ENCODE data around the gene STX2.

The STX2 gene

GRCh38 chr12:130807309-130807708 lies 31.7 kb downstream of the STX2 start:
- TF ChIP-seq LEF1 (IDR thresholded peaks at IDR 0.05; ENCODE audit: borderline replicate concordance) = no peak
- TF ChIP-seq SP1 (IDR thresholded peaks at IDR 0.05) = no peak
- no peak for TF ChIP-seq ELF4 (IDR thresholded peaks at IDR 0.05)
- no peak for TF ChIP-seq FOXA1 (IDR thresholded peaks at IDR 0.05)
- TF ChIP-seq BHLHE40 (IDR thresholded peaks at IDR 0.05; ENCODE audit: borderline replicate concordance) = no peak
- no peak for TF ChIP-seq NFRKB (IDR thresholded peaks at IDR 0.05)
- TF ChIP-seq FOXK2 (IDR thresholded peaks at IDR 0.05) = no peak
- no peak for TF ChIP-seq HDGF (IDR thresholded peaks at IDR 0.05; ENCODE audit: borderline replicate concordance)
- TF ChIP-seq L3MBTL2 (conservative IDR thresholded peaks at IDR 0.05) = no peak
- TF ChIP-seq ZNF384 (IDR thresholded peaks at IDR 0.05) = no peak
- no peak for TF ChIP-seq FOXM1 (IDR thresholded peaks at IDR 0.05; ENCODE audit: borderline replicate concordance)
- TF ChIP-seq TARDBP (IDR thresholded peaks at IDR 0.05) = no peak
- TF ChIP-seq PKNOX1 (IDR thresholded peaks at IDR 0.05) = no peak
- TF ChIP-seq SUZ12 (IDR thresholded peaks at IDR 0.05) = no peak
- no peak for TF ChIP-seq ARNT (IDR thresholded peaks at IDR 0.05)
- no peak for TF ChIP-seq CTBP1 (IDR thresholded peaks at IDR 0.05; ENCODE audit: borderline replicate concordance)
- ChIA-PET POLR2A (no interaction called here), CTCF (no interaction called here)
- DNase-seq (ENCODE audit: extremely low spot score) = no peak

- ChIA-PET CTCF (no interaction called here), POLR2A (no interaction called here)
- no peak for DNase-seq (ENCODE audit: extremely low spot score)
- TF ChIP-seq HDGF (IDR thresholded peaks at IDR 0.05; ENCODE audit: borderline replicate concordance) (no peak), BHLHE40 (IDR thresholded peaks at IDR 0.05; ENCODE audit: borderline replicate concordance) (no peak), FOXA1 (IDR thresholded peaks at IDR 0.05) (no peak), ELF4 (IDR thresholded peaks at IDR 0.05) (no peak)
These were observed 32.5 kb downstream of the STX2 start for GRCh38 chr12:130806574-130806973.

- TF ChIP-seq PKNOX1 (IDR thresholded peaks at IDR 0.05) = no peak
- TF ChIP-seq TARDBP (IDR thresholded peaks at IDR 0.05) = no peak
- no peak for TF ChIP-seq FOXK2 (IDR thresholded peaks at IDR 0.05)
- TF ChIP-seq SP1 (IDR thresholded peaks at IDR 0.05) = no peak
- no peak for TF ChIP-seq FOXM1 (IDR thresholded peaks at IDR 0.05; ENCODE audit: borderline replicate concordance)
- TF ChIP-seq LEF1 (IDR thresholded peaks at IDR 0.05; ENCODE audit: borderline replicate concordance) = no peak
- no peak for TF ChIP-seq HDGF (IDR thresholded peaks at IDR 0.05; ENCODE audit: borderline replicate concordance)
- TF ChIP-seq FOXA1 (IDR thresholded peaks at IDR 0.05) = no peak
- no peak for TF ChIP-seq BHLHE40 (IDR thresholded peaks at IDR 0.05; ENCODE audit: borderline replicate concordance)
- TF ChIP-seq NFRKB (IDR thresholded peaks at IDR 0.05) = no peak
- TF ChIP-seq L3MBTL2 (conservative IDR thresholded peaks at IDR 0.05) = no peak
- no peak for TF ChIP-seq ELF4 (IDR thresholded peaks at IDR 0.05)
- ChIA-PET POLR2A (no interaction called here), CTCF (no interaction called here)
- DNase-seq (ENCODE audit: extremely low spot score) = no peak
These were observed 33.4 kb downstream of the STX2 start for GRCh38 chr12:130805635-130806034.

- no peak for DNase-seq (ENCODE audit: extremely low spot score)
- ChIA-PET POLR2A (no interaction called here), CTCF (no interaction called here)
- TF ChIP-seq CTBP1 (IDR thresholded peaks at IDR 0.05; ENCODE audit: borderline replicate concordance) (no peak), HDGF (IDR thresholded peaks at IDR 0.05; ENCODE audit: borderline replicate concordance) (no peak), FOXK2 (IDR thresholded peaks at IDR 0.05) (no peak), FOXA1 (IDR thresholded peaks at IDR 0.05) (no peak), PKNOX1 (IDR thresholded peaks at IDR 0.05) (no peak), BHLHE40 (IDR thresholded peaks at IDR 0.05; ENCODE audit: borderline replicate concordance) (no peak), ARNT (IDR thresholded peaks at IDR 0.05) (no peak), TARDBP (IDR thresholded peaks at IDR 0.05) (no peak), L3MBTL2 (conservative IDR thresholded peaks at IDR 0.05) (no peak), ELF4 (IDR thresholded peaks at IDR 0.05) (no peak), ZNF384 (IDR thresholded peaks at IDR 0.05) (no peak), NFRKB (IDR thresholded peaks at IDR 0.05) (no peak), SUZ12 (IDR thresholded peaks at IDR 0.05) (no peak), FOXM1 (IDR thresholded peaks at IDR 0.05; ENCODE audit: borderline replicate concordance) (no peak), LEF1 (IDR thresholded peaks at IDR 0.05; ENCODE audit: borderline replicate concordance) (no peak), SP1 (IDR thresholded peaks at IDR 0.05) (no peak)
These were observed 34.8 kb downstream of the STX2 start for GRCh38 chr12:130804216-130804615.

- POLR2A ChIA-PET = no interaction called here
- no peak for TF ChIP-seq LEF1 (IDR thresholded peaks at IDR 0.05; ENCODE audit: borderline replicate concordance)
- TF ChIP-seq TARDBP (IDR thresholded peaks at IDR 0.05) = no peak
- TF ChIP-seq ARNT (IDR thresholded peaks at IDR 0.05) = no peak
- TF ChIP-seq HDGF (IDR thresholded peaks at IDR 0.05; ENCODE audit: borderline replicate concordance) = no peak
- no peak for TF ChIP-seq L3MBTL2 (conservative IDR thresholded peaks at IDR 0.05)
- no peak for TF ChIP-seq SUZ12 (IDR thresholded peaks at IDR 0.05)
- TF ChIP-seq NFRKB (IDR thresholded peaks at IDR 0.05) = no peak
- no peak for TF ChIP-seq CTBP1 (IDR thresholded peaks at IDR 0.05; ENCODE audit: borderline replicate concordance)
- no peak for TF ChIP-seq FOXM1 (IDR thresholded peaks at IDR 0.05; ENCODE audit: borderline replicate concordance)
- TF ChIP-seq ZNF384 (IDR thresholded peaks at IDR 0.05) = no peak
- no peak for TF ChIP-seq FOXA1 (IDR thresholded peaks at IDR 0.05)
- no peak for TF ChIP-seq FOXK2 (IDR thresholded peaks at IDR 0.05)
- no peak for TF ChIP-seq ELF4 (IDR thresholded peaks at IDR 0.05)
- CTCF ChIA-PET = no interaction called here
- no peak for DNase-seq (ENCODE audit: extremely low spot score)
These were observed 35.3 kb downstream of the STX2 start for GRCh38 chr12:130803702-130804101.

- ChIA-PET POLR2A (no interaction called here), CTCF (no interaction called here)
- no peak for DNase-seq (ENCODE audit: extremely low spot score)
- TF ChIP-seq PKNOX1 (IDR thresholded peaks at IDR 0.05) (no peak), BHLHE40 (IDR thresholded peaks at IDR 0.05; ENCODE audit: borderline replicate concordance) (no peak), ARNT (IDR thresholded peaks at IDR 0.05) (no peak), LEF1 (IDR thresholded peaks at IDR 0.05; ENCODE audit: borderline replicate concordance) (no peak), ZNF384 (IDR thresholded peaks at IDR 0.05) (no peak), HDGF (IDR thresholded peaks at IDR 0.05; ENCODE audit: borderline replicate concordance) (no peak), FOXA1 (IDR thresholded peaks at IDR 0.05) (no peak)
These were observed 38.7 kb downstream of the STX2 start for GRCh38 chr12:130800312-130800711.
